Activated CD4-positive, alpha-beta T cell treated with anti-CD3 and anti-CD28 coated beads, Interleukin-2, amount 10 ng/mL, durations not matched to agents 24 days and 14 days (primary cell): ENCODE data around the gene TMEM129. TPM values are rescaled to one million over a fixed set of nuclear protein-coding genes. Genes with fewer than 3 reads are reported as not detected.
A peak's percentile ranks its signal among the peaks of the same experiment; 100 is the strongest.

Experiments
- DNase-seq: peaks from one replicate; pipeline ENCODE4 v3.0.0; 2022
- H3K27ac Mint-ChIP-seq: one replicate; pipeline ENCODE4 v1.8.0; 2022; ENCODE audit warnings: mild to moderate bottlenecking, mixed read lengths
- H3K27me3 Mint-ChIP-seq: one replicate; pipeline ENCODE4 v1.8.0; 2022; ENCODE audit warnings: mixed read lengths
- H3K36me3 Mint-ChIP-seq: one replicate; pipeline ENCODE4 v1.8.0; 2022; ENCODE audit warnings: low read depth, mild to moderate bottlenecking, mixed read lengths
- H3K4me1 Mint-ChIP-seq: one replicate; pipeline ENCODE4 v1.8.0; 2021; ENCODE audit warnings: mixed read lengths
- H3K4me3 Mint-ChIP-seq: one replicate; pipeline ENCODE4 v1.8.0; 2022; ENCODE audit warnings: mild to moderate bottlenecking, moderate library complexity, mixed read lengths
- H3K9me3 Mint-ChIP-seq: one replicate; pipeline ENCODE4 v1.8.0; 2021; ENCODE audit warnings: mixed read lengths
- intact Hi-C: fragments of 100-400 bp; cut with micrococcal nuclease; formaldehyde crosslinking; loops from one replicate; pipeline ENCODE4 v1.15.1; 2023
- total RNA-seq: library from RNA; stranded (reverse); gene quantifications from 2 replicates; pipeline ENCODE4 v1.2.3, GENCODE V29; 2022

The TMEM129 gene
- total RNA-seq, 1 donor from 2014 or later = 27.8 TPM

DNA sequence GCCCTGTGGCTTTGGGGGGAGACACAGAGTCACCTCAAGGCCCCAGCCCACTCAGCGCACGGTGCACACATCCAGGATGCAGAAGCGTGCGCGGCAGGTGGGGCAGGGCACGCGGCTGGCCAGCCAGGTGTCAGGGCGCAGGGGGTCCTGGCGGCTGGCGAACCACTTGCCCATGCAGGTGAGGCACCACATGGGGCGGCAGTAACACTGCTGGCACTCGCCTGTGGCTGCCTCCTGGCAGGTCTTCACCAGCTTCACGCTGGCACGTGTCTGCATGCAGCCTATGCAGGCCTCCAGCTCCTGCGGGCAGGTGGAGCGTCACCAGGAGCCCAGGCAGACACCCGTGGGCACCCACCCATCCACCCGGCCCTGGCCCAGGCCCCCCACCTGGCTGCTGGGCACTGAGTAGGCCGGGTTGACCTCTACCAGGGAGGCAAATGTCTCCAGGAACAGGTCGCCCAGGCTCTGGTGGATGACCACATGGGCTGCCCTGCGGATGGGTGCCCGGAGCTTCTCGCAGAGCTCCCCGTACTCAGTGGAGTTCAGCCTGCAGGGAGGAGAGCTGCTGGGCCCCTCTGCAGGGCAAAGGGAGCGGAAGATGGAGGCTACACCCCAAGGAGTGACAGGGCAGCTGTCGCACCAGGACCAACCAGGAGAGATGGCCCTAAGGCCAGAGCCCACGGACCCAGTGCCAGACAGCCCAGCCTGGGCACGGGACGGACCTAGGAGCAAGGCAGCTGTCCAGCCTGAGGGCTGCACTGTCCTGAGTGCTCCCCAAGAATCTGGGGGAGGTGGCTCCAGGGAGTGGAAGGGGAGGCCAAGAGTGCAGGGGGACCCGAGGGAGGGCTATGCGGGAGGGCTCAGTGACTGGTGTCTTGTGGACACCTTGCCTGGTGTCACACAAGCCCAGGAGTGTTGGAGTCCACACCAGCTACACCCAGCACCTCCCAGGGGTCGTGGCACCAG, 3.7 kb downstream of the TMEM129 start:
- H3K9me3 Mint-ChIP-seq = no peaks in the 10 kb centered on the region
- H3K27me3 Mint-ChIP-seq = no peaks in the 10 kb centered on the region
- H3K27ac Mint-ChIP-seq = no peak overlapping the region
- H3K4me3 Mint-ChIP-seq = no peak overlapping the region
- intact Hi-C loops = loop anchor here (10.0 kb wide), 1 partner anchor 527 kb away; the partner anchor contains the start of genes HAUS3 and POLN
- peaks cover 24% of the 10 kb centered on the region for H3K36me3 Mint-ChIP-seq
- peaks cover 35% of the 10 kb centered on the region for H3K4me1 Mint-ChIP-seq
- DNase-seq = no peak

- intact Hi-C loops = loop anchor here (10.0 kb wide), 1 partner anchor 528 kb away; the partner anchor contains the start of genes HAUS3 and POLN
- DNase-seq = no peak
- peaks cover 32% of the 10 kb centered on the region for H3K4me1 Mint-ChIP-seq
- H3K27me3 Mint-ChIP-seq = no peaks in the 10 kb centered on the region
- H3K36me3 Mint-ChIP-seq = peaks cover 20% of the 10 kb centered on the region
- no peak overlapping the region for H3K4me3 Mint-ChIP-seq
- no peaks in the 10 kb centered on the region for H3K9me3 Mint-ChIP-seq
- H3K27ac Mint-ChIP-seq = no peak overlapping the region
These were observed 4.8 kb downstream of the TMEM129 start for GRCh38 chr4:1716065-1716945.

DNA sequence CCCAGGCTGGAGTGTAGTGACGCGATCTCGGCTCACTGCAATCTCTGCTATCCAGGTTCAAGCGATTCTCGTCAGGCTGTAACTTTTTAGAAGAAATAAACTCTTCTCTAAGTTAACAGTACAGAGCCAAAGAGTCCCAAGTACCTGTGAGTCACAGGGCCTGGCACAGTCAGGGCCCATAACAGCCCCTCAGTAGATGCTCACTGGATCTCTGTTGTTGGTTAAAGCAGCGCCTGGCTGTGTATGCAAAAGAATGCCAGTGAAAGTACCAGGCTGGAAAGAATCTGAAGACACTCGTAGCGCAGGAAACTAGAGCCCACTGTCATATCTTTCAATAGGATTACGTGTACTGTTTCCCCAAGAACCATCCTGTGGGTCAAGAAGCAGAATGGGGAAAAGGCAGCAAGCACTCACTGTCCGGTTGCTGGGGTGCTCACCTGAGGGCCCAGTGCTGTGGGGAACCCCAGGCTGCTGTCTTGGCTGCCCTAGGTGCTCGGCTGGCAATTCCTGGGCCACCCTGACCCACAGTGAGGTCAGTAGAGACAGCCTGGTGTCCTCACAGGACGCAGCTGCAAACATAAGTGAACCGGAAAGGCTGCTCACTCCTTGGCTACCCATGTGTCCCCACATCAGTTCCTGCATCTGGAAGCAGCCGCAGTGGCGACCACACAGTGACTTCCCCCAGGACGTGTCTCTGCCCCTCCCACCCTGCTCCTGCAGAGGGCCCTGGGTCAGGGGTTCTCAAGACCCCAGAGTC, 5.9 kb downstream of the TMEM129 start:
- intact Hi-C loops = loop anchor here (10.0 kb wide), 1 partner anchor 530 kb away; the partner anchor contains the start of genes HAUS3 and POLN
- Mint-ChIP-seq H3K4me3 (peak overlapping the region; percentile 95), H3K27ac (peak overlapping the region; percentile 29), H3K4me1 (peaks cover 40% of the 10 kb centered on the region), H3K27me3 (no peaks in the 10 kb centered on the region), H3K36me3 (peaks cover 30% of the 10 kb centered on the region), H3K9me3 (no peaks in the 10 kb centered on the region)
- DNase-seq = no peak

- Mint-ChIP-seq H3K4me1 (peaks cover 41% of the 10 kb centered on the region), H3K9me3 (no peaks in the 10 kb centered on the region), H3K27ac (peak overlapping the region; percentile 98), H3K27me3 (no peaks in the 10 kb centered on the region), H3K36me3 (peaks cover 32% of the 10 kb centered on the region), H3K4me3 (peak overlapping the region; percentile 95)
- intact Hi-C loops = loop anchor here (10.0 kb wide), 1 partner anchor 530 kb away; the partner anchor contains the start of genes HAUS3 and POLN
- DNase-seq = no peak
These were observed 6.7 kb downstream of the TMEM129 start for GRCh38 chr4:1714303-1715001.

DNA sequence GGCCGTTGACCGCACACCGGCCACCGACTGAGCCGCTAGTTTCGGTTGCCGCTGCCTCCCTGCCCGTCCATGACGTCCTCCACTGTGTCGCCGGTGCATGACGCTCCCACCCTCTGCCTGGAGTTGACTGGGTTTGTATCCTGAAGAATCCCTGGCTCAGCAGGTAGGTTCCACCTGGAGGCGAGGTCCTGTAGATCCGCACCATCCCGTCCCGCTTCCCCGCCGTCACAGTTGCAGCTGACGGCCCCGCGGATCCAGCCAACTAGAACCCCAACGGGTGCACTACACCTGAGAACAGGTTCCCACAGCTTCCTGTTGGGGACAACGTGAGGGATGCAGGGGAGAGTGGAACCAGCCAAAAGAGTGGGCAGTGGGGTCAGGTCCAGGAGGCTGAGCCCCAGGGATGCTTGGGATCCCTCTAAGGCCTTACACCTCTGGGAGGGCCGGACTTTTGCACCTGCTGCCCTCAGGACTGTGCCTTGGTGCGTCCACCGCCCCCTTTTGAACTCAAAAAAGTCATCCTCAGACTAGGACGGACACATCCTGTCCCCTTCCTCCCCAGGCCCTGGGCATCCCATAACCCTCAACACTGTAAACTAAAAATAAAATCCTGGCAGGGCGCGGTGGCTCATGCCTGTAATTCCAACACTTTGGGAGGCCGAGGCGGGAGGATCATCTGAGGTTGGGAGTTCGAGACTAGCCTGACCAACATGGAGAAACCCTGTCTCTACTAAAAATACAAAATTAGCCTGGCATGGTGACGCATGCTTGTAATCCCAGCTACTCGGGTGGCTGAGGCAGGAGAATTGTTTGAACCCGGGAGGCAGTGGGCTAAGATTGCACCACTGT, 7.9 kb downstream of the TMEM129 start:
- peak overlapping the region; percentile 95 for H3K4me3 Mint-ChIP-seq
- no peaks in the 10 kb centered on the region for H3K27me3 Mint-ChIP-seq
- H3K4me1 Mint-ChIP-seq = peaks cover 47% of the 10 kb centered on the region
- no peaks in the 10 kb centered on the region for H3K9me3 Mint-ChIP-seq
- peaks cover 35% of the 10 kb centered on the region for H3K36me3 Mint-ChIP-seq
- peak overlapping the region; percentile 98 for H3K27ac Mint-ChIP-seq
- intact Hi-C loops = loop anchor here (2.0 to 10.0 kb wide), 3 partner anchors 158 to 822 kb away; partner anchors contain the start of genes HAUS3, NSD2 and POLN
- DNase-seq = no peak

DNA sequence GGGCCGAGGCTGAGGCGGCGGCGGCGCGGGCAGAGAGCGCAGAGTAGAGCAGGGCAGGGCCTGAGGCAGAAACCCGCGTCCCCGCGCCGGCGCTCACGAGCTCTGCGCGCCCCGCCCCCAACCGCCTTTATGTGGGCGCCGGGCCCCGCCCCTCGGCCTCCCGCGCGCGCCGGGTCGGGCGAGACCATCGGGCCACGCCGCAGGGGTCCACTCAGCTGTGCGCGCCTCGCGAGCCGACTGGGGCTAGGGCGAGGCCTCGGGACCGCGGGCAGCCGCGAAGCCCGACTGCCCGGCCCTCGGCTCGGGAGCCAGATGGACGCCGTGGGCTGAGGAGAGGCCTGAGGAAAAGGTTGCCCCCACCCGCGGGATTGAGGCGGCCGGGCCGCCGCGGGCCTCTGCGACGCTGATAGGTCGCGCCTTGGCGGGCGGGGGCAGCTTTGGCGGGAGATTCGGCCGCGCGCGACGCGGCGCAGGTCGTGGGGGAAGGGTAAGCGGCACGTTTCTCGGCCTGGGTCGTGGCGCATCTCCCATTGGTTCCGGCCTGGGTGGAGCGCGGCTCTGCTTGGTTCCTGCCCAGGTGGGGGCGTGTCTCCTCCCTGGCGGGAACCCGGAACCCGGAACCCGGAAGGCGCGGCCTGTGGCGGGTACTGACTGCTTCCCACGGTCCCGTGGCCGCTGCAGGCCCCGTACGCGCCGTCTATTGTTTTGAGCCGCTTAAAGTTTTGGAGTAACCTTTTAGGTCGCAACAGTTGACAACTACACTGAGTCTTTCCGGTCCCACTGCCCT, 8.7 kb downstream of the TMEM129 start, which contains the start of gene SLBP:
TSS of gene SLBP (minus strand) at position 104 of the 787 bp plus-strand sequence. CDS start 131 bp downstream, outside the sequence.
- Mint-ChIP-seq H3K9me3 (no peaks in the 10 kb centered on the region), H3K27me3 (no peaks in the 10 kb centered on the region), H3K4me1 (peaks cover 49% of the 10 kb centered on the region), H3K27ac (peak within 1 kb of the TSS; percentile 98), H3K4me3 (peak within 1 kb of the TSS; percentile 95), H3K36me3 (peaks cover 42% of the 10 kb centered on the region)
- DNase-seq = peak; percentile 100
- intact Hi-C loops = loop anchor here (1.0 to 10.0 kb wide), 5 partner anchors 9 to 822 kb away; partner anchors contain the start of genes FAM53A, HAUS3, NSD2 and POLN

GRCh38 chr4:1711571-1712215, 9.4 kb downstream of the TMEM129 start:
- no peaks in the 10 kb centered on the region for H3K9me3 Mint-ChIP-seq
- intact Hi-C loops = loop anchor here (1.0 to 10.0 kb wide), 5 partner anchors 10 to 823 kb away; partner anchors contain the start of genes FAM53A, HAUS3, NSD2 and POLN
- H3K36me3 Mint-ChIP-seq = peaks cover 41% of the 10 kb centered on the region
- peaks cover 49% of the 10 kb centered on the region for H3K4me1 Mint-ChIP-seq
- peak; percentile 83 for DNase-seq
- H3K4me3 Mint-ChIP-seq = peak overlapping the region; percentile 95
- no peaks in the 10 kb centered on the region for H3K27me3 Mint-ChIP-seq
- H3K27ac Mint-ChIP-seq = peak overlapping the region; percentile 86

GRCh38 chr4:1711055-1711570, 10.0 kb downstream of the TMEM129 start:
- Mint-ChIP-seq H3K4me3 (peak overlapping the region; percentile 95), H3K4me1 (peaks cover 53% of the 10 kb centered on the region), H3K9me3 (no peaks in the 10 kb centered on the region), H3K27me3 (no peaks in the 10 kb centered on the region), H3K27ac (peak overlapping the region; percentile 86), H3K36me3 (peaks cover 44% of the 10 kb centered on the region)
- no peak for DNase-seq
- intact Hi-C loops = loop anchor here (10.0 kb wide), 1 partner anchor 534 kb away; the partner anchor contains the start of genes HAUS3 and POLN

DNA sequence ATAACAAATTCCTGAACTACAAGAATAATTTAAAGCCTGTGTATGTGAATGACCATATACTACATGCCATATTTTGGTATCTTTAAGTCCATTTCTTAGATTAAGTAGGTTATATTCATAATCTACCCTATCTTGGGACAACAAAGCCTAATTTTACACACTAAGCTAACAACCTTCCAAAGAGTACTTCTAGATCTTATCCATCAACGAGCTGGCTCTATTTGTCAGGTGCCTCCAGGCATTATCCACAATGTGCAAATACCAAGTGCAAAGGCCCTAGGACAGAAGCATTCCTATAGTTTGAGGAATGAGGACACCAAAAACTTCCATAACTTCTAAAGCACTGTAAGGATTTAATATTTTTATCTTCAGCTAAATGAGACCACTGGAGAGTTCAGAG, 12.5 kb downstream of the TMEM129 start:
- Mint-ChIP-seq H3K9me3 (no peaks in the 10 kb centered on the region), H3K27ac (peak overlapping the region; percentile 51), H3K4me3 (peak overlapping the region; percentile 66), H3K36me3 (peaks cover 59% of the 10 kb centered on the region), H3K4me1 (peaks cover 53% of the 10 kb centered on the region), H3K27me3 (no peaks in the 10 kb centered on the region)
- no peak for DNase-seq
- intact Hi-C loops = no loop called here

DNA sequence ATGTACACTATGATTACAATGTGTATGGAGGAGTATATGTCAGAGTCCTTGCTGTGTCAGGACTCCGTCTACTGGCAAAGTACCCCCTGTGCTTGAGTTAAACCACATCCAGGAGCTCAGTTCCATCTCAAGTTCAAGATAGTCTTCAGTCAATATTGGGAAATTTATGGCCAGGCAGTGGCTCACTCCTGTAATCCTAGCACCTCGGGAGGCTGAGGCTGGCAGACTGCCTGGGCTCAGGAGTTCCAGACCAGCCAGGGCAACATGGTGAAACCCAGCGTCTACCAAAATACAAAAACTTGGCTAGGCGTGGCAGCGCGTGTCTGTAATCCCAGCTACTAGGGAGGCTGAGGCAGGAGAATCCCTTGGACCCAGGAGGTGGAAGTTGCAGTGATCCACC, 14.8 kb downstream of the TMEM129 start:
- Mint-ChIP-seq H3K36me3 (peaks cover 72% of the 10 kb centered on the region), H3K4me1 (peaks cover 61% of the 10 kb centered on the region), H3K4me3 (peak overlapping the region; percentile 10), H3K9me3 (no peaks in the 10 kb centered on the region), H3K27ac (peak overlapping the region; percentile 49), H3K27me3 (no peaks in the 10 kb centered on the region)
- intact Hi-C loops = no loop called here
- DNase-seq = no peak
